ENCODE results near the gene SEPTIN11. TPM values are rescaled to one million over a fixed set of nuclear protein-coding genes. Genes with fewer than 3 reads are reported as not detected.

SEPTIN11 gene
- total RNA-seq, 1 experiment from 2014 or later, result 77.3 TPM

DNA sequence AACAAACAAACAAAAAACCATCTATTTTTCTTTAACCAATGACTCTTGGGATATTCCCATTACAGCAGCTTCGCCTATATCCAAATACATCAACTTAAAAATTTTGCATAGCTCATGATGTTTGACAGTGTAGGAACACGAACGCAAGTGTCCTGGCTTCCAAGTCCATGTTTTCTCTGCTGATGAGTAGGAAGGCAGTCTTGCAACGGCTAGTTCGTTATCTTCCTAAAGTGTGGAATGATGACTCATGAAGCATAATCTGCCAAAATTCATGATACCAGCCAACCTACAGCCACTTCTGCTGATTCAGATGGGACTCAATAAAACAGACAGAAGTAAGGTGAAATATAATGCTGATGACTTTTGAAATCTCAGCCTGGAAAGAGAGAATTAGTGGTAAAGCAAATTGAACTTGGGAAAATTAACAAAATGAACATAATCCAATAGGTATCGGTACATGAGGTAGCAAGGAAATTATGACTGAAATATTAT lies 6.4 kb upstream of the SEPTIN11 start:
- Histone ChIP-seq H3K4me2 (ENCODE audit: insufficient read depth, insufficient read length, low read length) (no peak overlapping the region), H2AFZ (ENCODE audit: low read length) (no peak overlapping the region), H3T11ph (ENCODE audit: low read length) (no peak overlapping the region), H2BK15ac (ENCODE audit: low read depth, low read length) (no peak overlapping the region), H4K5ac (ENCODE audit: insufficient read length, low read depth, low read length) (no peak overlapping the region), H2AK5ac (ENCODE audit: insufficient read length, low read length) (no peak overlapping the region), H2BK12ac (ENCODE audit: insufficient read length, low read depth, low read length) (no peak overlapping the region), H3K4ac (ENCODE audit: low read depth, low read length) (no peak overlapping the region), H3K9ac (ENCODE audit: extremely low read depth, insufficient read length, low read length) (no peak overlapping the region), H4K20me1 (ENCODE audit: control insufficient read depth, insufficient read depth, insufficient read length) (no peaks in the 10 kb centered on the region), H2BK5ac (ENCODE audit: insufficient read length, low read length) (no peak overlapping the region), H3K9me3 (ENCODE audit: control insufficient read depth, low read depth, low read length) (no peaks in the 10 kb centered on the region), H4K91ac (ENCODE audit: insufficient read length, low read depth, low read length) (no peak overlapping the region), H3K4me1 (ENCODE audit: insufficient read depth, low read length) (no peaks in the 10 kb centered on the region; the same call in 1 of the 2 replicates), H3K23me2 (ENCODE audit: insufficient read length, low read depth, low read length, poor library complexity, severe bottlenecking) (peaks cover 2% of the 10 kb centered on the region), H2BK120ac (ENCODE audit: low read depth, low read length, poor library complexity, severe bottlenecking) (no peak overlapping the region), H3K23ac (ENCODE audit: insufficient read length, low read depth, low read length) (no peak overlapping the region), H3K27me3 (ENCODE audit: insufficient read depth, low read length) (no peaks in the 10 kb centered on the region; the same call in 1 of the 2 replicates), H3K18ac (ENCODE audit: insufficient read length, low read depth, low read length) (no peak overlapping the region), H4K8ac (replicated peaks; ENCODE audit: insufficient read length, low read depth, low read length) (no peak overlapping the region), H3K56ac (ENCODE audit: insufficient read length, low read depth, low read length) (no peak overlapping the region), H3K14ac (ENCODE audit: insufficient read depth, low read length) (no peak overlapping the region), H3K79me1 (ENCODE audit: insufficient read depth, low read depth, low read length, poor library complexity, severe bottlenecking) (no peaks in the 10 kb centered on the region), H3K79me2 (ENCODE audit: insufficient read depth, low read length) (no peaks in the 10 kb centered on the region), H2BK20ac (ENCODE audit: low read depth, low read length, poor library complexity, severe bottlenecking) (no peak overlapping the region), H3K27ac (ENCODE audit: insufficient read length, low read depth, low read length) (no peak overlapping the region)
- TF ChIP-seq, protein P1, sequence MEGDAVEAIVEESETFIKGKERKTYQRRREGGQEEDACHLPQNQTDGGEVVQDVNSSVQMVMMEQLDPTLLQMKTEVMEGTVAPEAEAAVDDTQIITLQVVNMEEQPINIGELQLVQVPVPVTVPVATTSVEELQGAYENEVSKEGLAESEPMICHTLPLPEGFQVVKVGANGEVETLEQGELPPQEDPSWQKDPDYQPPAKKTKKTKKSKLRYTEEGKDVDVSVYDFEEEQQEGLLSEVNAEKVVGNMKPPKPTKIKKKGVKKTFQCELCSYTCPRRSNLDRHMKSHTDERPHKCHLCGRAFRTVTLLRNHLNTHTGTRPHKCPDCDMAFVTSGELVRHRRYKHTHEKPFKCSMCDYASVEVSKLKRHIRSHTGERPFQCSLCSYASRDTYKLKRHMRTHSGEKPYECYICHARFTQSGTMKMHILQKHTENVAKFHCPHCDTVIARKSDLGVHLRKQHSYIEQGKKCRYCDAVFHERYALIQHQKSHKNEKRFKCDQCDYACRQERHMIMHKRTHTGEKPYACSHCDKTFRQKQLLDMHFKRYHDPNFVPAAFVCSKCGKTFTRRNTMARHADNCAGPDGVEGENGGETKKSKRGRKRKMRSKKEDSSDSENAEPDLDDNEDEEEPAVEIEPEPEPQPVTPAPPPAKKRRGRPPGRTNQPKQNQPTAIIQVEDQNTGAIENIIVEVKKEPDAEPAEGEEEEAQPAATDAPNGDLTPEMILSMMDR (conservative IDR thresholded peaks at IDR 0.05), result no peak
- peaks cover 0 to 11% (median 8%) of the 10 kb centered on the region in 3 experiments; a peak in 5 of 7 replicates for H3K36me3 Mint-ChIP-seq (ENCODE audit: insufficient read depth in 1 of 3, low read depth in 3 of 3)
- no peak for DNase-seq
- no CpG with 5 or more reads among the region's 6 CpGs for WGBS (ENCODE audit: extremely low coverage, insufficient read length, low lambda C conversion rate)
- peaks cover 2 to 3% of the 10 kb centered on the region in 2 experiments; a peak in 3 of 4 replicates for H3K4me1 Mint-ChIP-seq
- H3K4me3 Mint-ChIP-seq, result no peak overlapping the region
- no peak overlapping the region for H3K27ac Mint-ChIP-seq
- H3K27me3 Mint-ChIP-seq (ENCODE audit: low read depth), result peaks cover 9% of the 10 kb centered on the region
- peaks cover 0 to 5% of the 10 kb centered on the region in 2 experiments; a peak in 3 of 5 replicates for H3K9me3 Mint-ChIP-seq

Data from H9 (cell line).